BE2C (cell line): Measurements from ENCODE around the gene SLC38A5.

Experiments
- DNase-seq: peaks from one replicate; pipeline ENCODE4 v3.0.0-alpha.2; 2020
- H3K27me3 ChIP-seq: fragments of 250-450 bp; sonication (Bioruptor Pico); 2 replicates; pipeline ENCODE4 v1.5.1; 2020; ENCODE audit warnings: mild to moderate bottlenecking
- H3K36me3 ChIP-seq: fragments of 250-450 bp; sonication (Bioruptor Pico); 2 replicates; pipeline ENCODE4 v1.5.1; 2020; ENCODE audit warnings: mild to moderate bottlenecking
- H3K4me1 ChIP-seq: fragments of 250-450 bp; sonication (Bioruptor Pico); 2 replicates; pipeline ENCODE4 v1.5.1; 2020
- H3K4me3 ChIP-seq: 2 replicates; pipeline ENCODE4 v1.5.1; 2011; ENCODE audit warnings: low read depth, low read length
- H3K9me3 ChIP-seq: fragments of 250-450 bp; sonication (Bioruptor Pico); 2 replicates; pipeline ENCODE4 v1.5.1; 2020
- CTCF ChIP-seq: IDR thresholded peaks from 2 replicates; pipeline ENCODE4 v1.5.1; 2012; ENCODE audit warnings: mild to moderate bottlenecking, low read depth, low read length

The SLC38A5 gene

GRCh38 chrX:48489892-48490291 lies 19.8 kb upstream of the SLC38A5 start:
- Histone ChIP-seq H3K36me3 (no peaks in the 10 kb centered on the region), H3K4me3 (no peak overlapping the region), H3K27me3 (no peaks in the 10 kb centered on the region), H3K9me3 (no peaks in the 10 kb centered on the region), H3K4me1 (no peaks in the 10 kb centered on the region)
- DNase-seq = no peak
- TF ChIP-seq CTCF = no peak

GRCh38 chrX:48489296-48489695 lies 19.2 kb upstream of the SLC38A5 start:
- H3K9me3 ChIP-seq = no peaks in the 10 kb centered on the region
- no peaks in the 10 kb centered on the region for H3K4me1 ChIP-seq
- H3K36me3 ChIP-seq = no peaks in the 10 kb centered on the region

GRCh38 chrX:48488034-48488433 lies 18.0 kb upstream of the SLC38A5 start:
- no peak overlapping the region for H3K4me3 ChIP-seq
- no peak for TF ChIP-seq CTCF
- H3K4me1 ChIP-seq = no peaks in the 10 kb centered on the region
- no peaks in the 10 kb centered on the region for H3K9me3 ChIP-seq
- no peaks in the 10 kb centered on the region for H3K27me3 ChIP-seq
- H3K36me3 ChIP-seq = no peaks in the 10 kb centered on the region
- no peak for DNase-seq

More at GRCh38 chrX:48489296-48489695, 19.2 kb upstream of the SLC38A5 start:
- no peaks in the 10 kb centered on the region for H3K27me3 ChIP-seq
- H3K4me3 ChIP-seq = no peak overlapping the region
- no peak for TF ChIP-seq CTCF
- DNase-seq = no peak

- Histone ChIP-seq H3K4me3 (no peak overlapping the region), H3K4me1 (no peaks in the 10 kb centered on the region), H3K9me3 (no peaks in the 10 kb centered on the region), H3K36me3 (no peaks in the 10 kb centered on the region; the same call in 1 of the 2 replicates), H3K27me3 (no peaks in the 10 kb centered on the region)
- no peak for TF ChIP-seq CTCF
- DNase-seq = no peak
Observed at GRCh38 chrX:48487362-48487798, 17.3 kb upstream of the SLC38A5 start.

GRCh38 chrX:48482526-48482925 lies 12.5 kb upstream of the SLC38A5 start:
- Histone ChIP-seq H3K4me3 (no peak overlapping the region), H3K36me3 (peaks cover 7% of the 10 kb centered on the region), H3K4me1 (no peaks in the 10 kb centered on the region), H3K9me3 (no peaks in the 10 kb centered on the region), H3K27me3 (no peaks in the 10 kb centered on the region)
- TF ChIP-seq CTCF = no peak
- no peak for DNase-seq

- peaks cover 7% of the 10 kb centered on the region for H3K36me3 ChIP-seq
- no peak for TF ChIP-seq CTCF
- no peak for DNase-seq
- no peaks in the 10 kb centered on the region for H3K4me1 ChIP-seq
- no peaks in the 10 kb centered on the region for H3K27me3 ChIP-seq
- H3K4me3 ChIP-seq = no peak overlapping the region
- no peaks in the 10 kb centered on the region for H3K9me3 ChIP-seq
Observed at GRCh38 chrX:48480583-48480982, 10.5 kb upstream of the SLC38A5 start.
